GM21576 (cell line): ENCODE data around the gene NOX5.

Experiments
- ATAC-seq: cut with Tn5 transposase; IDR thresholded peaks from one replicate; pipeline ENCODE4 v1.9.1; 2021; ENCODE audit warnings: mild to moderate bottlenecking, moderate library complexity; ENCODE audit not compliant: unreplicated experiment

NOX5 gene

DNA sequence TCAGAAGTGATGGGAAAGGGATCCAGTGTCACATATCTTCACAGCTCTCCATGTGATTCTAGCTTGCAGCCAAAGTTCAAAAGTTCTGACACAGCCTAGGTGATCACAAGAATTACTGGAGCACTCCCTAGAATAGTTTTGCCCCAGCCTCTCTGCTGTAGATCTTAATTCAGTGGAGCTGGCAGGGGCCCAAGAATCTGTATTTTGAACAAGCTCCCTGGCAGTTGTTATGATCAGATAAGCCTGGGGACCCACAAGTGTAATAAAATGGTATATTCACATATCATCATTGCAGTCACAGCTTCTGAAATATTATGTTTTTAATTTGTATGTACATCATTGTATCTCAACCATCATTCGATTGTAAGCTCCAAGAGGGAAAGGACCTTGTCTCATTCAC lies 62.3 kb downstream of the NOX5 start:
- no peak for ATAC-seq

- no peak for ATAC-seq
Measured at GRCh38 chr15:69078638-69079037, 64.1 kb downstream of the NOX5 start.

DNA sequence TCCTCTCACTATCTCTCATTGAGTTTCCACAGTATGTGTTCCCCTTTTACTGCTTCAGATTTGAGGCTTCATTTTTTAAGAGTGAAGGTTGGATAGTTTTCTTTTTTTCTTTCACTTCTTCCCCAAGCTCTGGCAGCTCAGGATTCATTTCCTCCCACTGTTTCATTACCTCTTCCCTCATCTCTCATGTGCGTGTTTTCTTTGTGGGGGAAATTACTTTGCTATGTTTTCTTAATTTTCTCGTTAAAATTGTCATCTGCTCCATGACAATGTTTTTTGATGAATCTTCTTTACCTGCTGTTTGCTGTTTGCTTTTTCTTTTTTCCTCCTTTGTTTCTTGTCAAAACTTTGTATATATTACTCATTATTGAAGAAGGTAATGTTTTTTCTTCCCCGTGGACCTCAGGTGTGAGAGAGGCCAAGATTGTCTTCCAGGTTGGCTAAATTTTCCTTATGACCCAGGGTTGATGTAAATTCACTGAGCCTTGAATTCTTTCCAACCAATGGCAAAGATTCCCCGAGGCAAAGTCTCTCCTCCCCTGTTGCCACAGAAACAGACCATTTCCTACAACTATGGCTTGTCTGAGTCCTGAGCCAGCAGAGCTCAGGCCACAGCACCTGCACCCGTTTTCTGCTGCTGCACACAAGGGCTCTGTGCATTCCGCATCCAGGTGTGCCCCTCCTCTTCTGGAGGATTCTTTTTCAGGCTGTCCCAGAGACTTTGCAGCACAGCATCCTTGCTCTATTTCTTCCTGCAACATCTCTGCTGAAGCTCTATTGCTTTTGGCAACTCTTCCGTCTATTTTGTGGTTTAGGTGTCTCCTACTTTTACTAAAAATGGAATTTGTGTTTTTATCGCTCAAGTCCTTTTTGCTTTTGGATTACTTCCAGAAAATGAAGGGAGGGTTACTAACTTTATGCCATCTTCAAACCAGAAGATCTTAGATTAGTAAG lies 66.1 kb downstream of the NOX5 start:
- no peak for ATAC-seq

GRCh38 chr15:69081310-69082004 lies 67.0 kb downstream of the NOX5 start:
- no peak for ATAC-seq

DNA sequence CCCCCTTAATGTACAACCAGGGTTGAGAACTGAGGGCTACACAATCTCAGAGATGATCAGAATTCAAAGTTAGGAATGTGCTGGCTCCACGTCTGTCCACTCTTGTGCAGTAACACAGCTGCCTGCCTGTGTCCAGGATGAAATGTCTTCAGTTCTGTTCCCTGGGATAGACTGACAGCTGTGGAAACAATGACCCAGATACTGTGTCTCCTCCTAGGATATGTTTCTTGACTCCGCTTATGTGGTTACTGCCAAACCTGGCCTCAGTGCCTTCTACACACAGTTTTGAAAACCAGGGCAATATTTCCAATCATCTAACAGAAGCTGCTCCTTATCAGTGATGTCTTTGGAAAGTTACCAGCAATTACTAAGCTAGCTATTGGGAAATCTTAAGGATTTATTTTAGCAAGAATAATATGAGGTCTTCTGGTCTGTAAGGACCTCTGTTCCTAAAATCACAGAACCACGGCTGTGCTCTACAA lies 67.6 kb downstream of the NOX5 start:
- ATAC-seq = no peak

GRCh38 chr15:69082554-69082953 lies 68.1 kb downstream of the NOX5 start:
- no peak for ATAC-seq

GRCh38 chr15:69084404-69085030 lies 70.0 kb downstream of the NOX5 start:
- ATAC-seq = no peak

GRCh38 chr15:69085325-69086081 lies 71.0 kb downstream of the NOX5 start:
- ATAC-seq = no peak

DNA sequence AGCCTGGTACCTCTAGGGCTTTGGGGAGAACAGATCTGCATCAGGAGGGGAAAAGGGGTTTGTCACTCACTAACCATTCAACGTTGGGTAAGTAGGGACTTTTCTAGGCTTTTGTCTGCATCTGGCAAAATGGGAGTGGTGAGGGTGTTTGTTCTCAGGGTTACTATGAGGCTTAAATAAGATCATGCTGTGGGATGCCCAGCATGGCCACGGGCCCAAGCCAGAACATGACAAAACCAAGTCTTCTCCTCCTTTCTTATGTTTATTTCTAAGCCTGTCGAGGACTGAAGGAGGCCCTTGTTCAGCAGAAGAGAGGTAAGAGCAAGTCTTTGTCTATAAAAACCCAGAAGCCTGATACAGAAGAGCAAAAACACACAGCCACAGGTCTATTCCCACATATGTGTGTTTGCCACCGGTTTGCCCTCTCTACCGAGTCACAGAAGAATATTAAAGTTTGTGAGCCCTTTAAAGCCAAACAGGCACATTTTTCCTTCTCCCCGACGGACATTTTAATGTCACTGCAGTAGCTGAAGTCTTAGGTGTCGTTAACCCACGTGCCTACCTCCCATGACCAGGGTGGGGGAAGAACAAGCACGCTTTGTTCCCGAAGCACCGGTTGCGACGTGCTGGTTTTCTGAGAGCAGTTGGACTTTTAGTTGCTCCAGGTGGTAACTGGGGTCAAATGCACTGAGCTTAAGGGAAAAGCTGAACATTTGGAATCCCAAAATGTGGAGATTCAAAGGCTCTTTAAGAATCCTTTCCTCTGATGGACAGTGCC lies 72.1 kb downstream of the NOX5 start:
- ATAC-seq = no peak

DNA sequence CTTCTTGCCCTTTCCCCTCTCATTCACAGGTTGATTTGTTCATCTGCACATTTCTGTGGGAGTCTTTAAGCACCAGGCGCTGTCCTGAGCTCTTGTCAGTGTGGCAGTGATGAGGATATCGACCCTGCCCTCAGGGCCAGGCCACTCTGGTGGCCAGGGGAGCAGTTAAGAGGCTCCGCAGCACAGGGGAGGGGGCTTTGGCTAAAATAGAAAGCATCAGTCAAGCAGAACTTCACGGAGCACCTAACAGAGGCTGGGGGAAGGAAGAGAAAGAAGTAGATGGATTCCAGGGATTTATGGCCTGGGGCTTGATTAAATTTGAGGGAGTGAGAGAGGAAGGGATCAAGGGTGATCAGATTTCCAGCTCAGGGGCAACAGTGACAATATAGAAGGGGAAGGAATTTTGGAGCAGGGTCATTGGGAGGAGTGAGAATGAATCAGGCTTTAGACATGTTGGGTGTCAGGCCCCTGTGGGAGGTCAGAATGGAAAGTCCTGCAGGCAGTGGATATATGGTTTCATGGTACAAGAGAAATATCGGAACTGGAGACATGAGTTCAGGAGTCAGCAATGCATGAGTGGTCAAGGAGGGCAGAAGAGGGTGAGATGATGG lies 73.0 kb downstream of the NOX5 start:
- no peak for ATAC-seq

DNA sequence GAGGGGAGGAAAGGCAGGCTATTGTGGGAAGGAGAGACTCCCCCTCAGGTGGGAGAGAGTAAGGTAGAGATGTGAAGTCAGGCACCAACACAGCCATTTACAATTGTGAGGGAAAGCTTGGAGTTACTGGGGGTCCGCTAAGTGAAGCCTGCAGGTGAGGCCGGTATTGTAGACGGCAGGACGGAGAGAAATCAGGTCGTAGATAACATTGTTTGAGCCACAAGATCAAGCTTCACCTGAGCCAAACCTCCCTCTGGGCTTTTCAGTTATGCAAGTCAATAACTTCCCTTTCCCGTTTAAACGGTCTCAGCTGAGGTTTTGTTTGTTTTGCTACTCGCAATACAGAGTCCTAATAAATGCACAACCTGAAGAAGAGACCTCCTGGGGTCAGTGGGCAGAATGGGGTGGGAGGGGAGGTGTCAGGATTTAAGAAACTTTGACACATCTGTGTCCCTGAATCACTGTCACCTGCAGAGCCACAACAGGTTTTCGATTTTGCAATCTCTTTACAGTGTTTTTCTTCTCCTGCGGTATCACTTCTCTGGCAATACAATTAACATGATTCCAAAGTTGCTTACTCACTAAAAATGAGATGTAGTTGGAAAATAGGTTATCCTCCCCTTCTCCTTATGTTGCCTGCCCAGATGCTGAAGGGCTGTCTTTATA lies 73.9 kb downstream of the NOX5 start:
- no peak for ATAC-seq

GRCh38 chr15:69089258-69089657 lies 74.8 kb downstream of the NOX5 start:
- no peak for ATAC-seq

- no peak for ATAC-seq
Measured at GRCh38 chr15:69090197-69090948, 75.9 kb downstream of the NOX5 start.

GRCh38 chr15:69091654-69092053 lies 77.2 kb downstream of the NOX5 start:
- ATAC-seq = no peak

- ATAC-seq = no peak
Measured at GRCh38 chr15:69092159-69092558, 77.7 kb downstream of the NOX5 start.

DNA sequence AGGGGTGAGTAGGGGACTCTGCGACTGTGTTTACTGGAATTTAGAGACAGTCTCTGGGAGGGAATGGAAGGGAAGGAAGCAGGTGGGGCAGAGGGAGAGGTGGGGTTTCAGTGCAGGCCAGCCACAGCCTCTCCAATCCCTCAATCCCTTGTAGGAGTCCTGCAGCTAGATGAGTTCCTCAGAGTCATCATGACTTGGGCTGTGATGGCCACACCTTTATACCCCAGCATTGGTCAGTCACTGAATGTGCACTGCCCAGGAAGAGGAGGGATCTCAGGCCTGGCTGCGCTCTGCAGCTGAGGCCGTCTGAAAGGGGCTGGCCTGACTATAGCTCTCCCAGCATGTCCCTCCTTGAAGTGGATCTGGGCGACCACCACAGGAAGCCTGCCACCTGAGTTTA lies 78.6 kb downstream of the NOX5 start:
- no peak for ATAC-seq

DNA sequence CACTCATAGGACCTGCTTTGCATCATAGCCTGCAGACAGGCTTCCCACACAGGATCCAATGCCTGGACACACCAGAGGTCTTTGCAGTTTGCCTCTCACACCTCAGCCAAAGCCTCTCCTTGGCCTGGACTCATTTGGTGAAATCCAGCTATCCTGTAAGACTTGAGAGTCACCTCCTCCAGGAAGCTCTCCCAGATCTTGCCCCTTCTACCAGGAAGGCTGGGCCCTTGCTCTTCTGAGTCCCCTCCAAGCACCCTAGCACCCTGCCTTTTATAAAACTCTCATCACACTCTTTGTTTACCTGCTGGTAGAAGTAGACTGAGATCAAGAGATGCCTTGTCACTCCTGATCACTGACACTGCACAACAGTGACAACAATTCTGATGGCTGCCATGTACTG lies 79.1 kb downstream of the NOX5 start:
- ATAC-seq = no peak

DNA sequence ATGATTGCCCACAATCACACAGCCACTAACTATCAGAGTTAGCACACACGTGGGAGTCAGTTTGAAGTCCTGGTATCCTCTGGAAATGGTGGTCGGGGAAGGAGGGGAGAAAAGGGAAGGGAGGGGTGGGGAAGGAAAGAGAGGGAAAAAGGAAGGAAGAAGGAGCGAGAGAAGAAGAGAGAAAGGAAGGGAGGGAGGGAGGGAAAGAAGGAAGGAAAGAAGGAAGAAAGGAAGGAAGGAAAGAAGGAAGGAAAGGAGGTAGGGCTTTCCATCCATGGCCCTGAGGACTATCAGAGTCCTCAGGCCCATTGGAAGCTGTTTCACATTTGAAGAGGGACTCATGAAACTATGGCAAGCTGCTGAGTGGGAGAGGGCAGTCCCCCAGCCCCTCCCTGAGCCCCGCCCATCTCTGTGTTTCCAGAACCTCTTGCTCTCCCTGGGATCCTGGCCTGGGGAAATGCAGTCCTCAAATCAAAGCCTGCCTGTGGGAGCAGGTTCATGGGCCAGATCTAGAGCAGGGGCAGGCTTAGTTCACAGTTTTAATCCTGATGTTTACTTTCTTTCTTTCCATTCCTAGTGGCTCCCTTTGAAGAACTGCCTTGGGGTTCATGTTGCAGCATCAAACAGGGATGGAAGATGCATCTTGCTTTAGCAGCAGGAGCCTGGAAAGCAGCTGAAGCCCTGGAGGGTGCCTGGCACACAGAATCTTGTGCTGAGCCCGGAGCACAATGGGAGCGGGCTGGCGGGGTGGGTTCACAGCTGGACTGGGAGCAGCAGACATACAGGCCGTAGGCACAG lies 79.8 kb downstream of the NOX5 start:
- ATAC-seq = no peak
